Peyer's patch (tissue), 4 donors: ENCODE data around the gene NOP56. TPM values are rescaled to one million over a fixed set of nuclear protein-coding genes. Genes with fewer than 3 reads are reported as not detected.

ENCODE experiments used
- DNase-seq, 3 donors: peaks; one replicate each; pipeline ENCODE4 v3.0.0-alpha.2; 2017 to 2019
- H3K27ac ChIP-seq, 4 donors: fragments of 200-600 bp; sonication (generic); one replicate each; pipeline ENCODE4 v1.5.1; 2016 to 2019
- H3K27me3 ChIP-seq, 2 donors: fragments of 200-600 bp; sonication (generic); one replicate each; pipeline ENCODE4 v1.5.1; 2019
- H3K36me3 ChIP-seq, 3 donors: fragments of 200-600 bp; sonication (generic); one replicate each; pipeline ENCODE4 v1.5.1; 2016 to 2019
- H3K4me1 ChIP-seq, 4 donors: fragments of 200-600 bp; sonication (generic); one replicate each; pipeline ENCODE4 v1.5.1; 2016 to 2019
- H3K4me3 ChIP-seq, 4 donors: fragments of 200-600 bp; sonication (generic); 1 replicate in 3 of 4; 2 replicates in 1 of 4; pipeline ENCODE4 v1.5.1; 2016 to 2019; ENCODE audit warnings: mild to moderate bottlenecking in 1 of 4
- H3K9me3 ChIP-seq, 4 donors: fragments of 200-600 bp; sonication (generic); one replicate each; pipeline ENCODE4 v1.5.1; 2016 to 2019; ENCODE audit warnings: mild to moderate bottlenecking in 1 of 4
- CTCF ChIP-seq, 6 experiments: fragments of 450-650 bp in 4 of 6; fragments of 200-600 bp in 2 of 6; sonication (generic) in 1 of 6; IDR thresholded peaks; one replicate each; pipeline ENCODE4 v1.5.1; 2017 to 2019; ENCODE audit warnings: antibody characterized with exemption in 6 of 6, mild to moderate bottlenecking in 3 of 6, moderate library complexity in 1 of 6
- POLR2A ChIP-seq, 2 donors: fragments of 450-650 bp; IDR thresholded peaks; one replicate each; pipeline ENCODE4 v1.5.1; 2017; ENCODE audit warnings: antibody characterized with exemption in 2 of 2, mild to moderate bottlenecking in 2 of 2, moderate library complexity in 2 of 2
- total RNA-seq, 4 donors: library from RNA; depleted of rRNA; stranded (reverse); fragments of >200 nt; gene quantifications; one replicate each; pipeline ENCODE4 v1.1.0, GENCODE V29; 2016

The NOP56 gene
- total RNA-seq, 4 donors from 2014 or later = 53.8 to 289 (median 94.2) TPM

GRCh38 chr20:2690718-2691117, 38.3 kb downstream of the NOP56 start:
- H3K27me3 ChIP-seq = peaks cover 0 to 15% of the 10 kb centered on the region in 2 donors
- DNase-seq = no peak
- peaks cover 0 to 17% (median 3%) of the 10 kb centered on the region in 4 donors for H3K4me1 ChIP-seq
- no peak for TF ChIP-seq CTCF (IDR thresholded peaks at IDR 0.05)
- TF ChIP-seq POLR2A (IDR thresholded peaks at IDR 0.05) = no peak
- H3K4me3 ChIP-seq = no peak overlapping the region
- H3K9me3 ChIP-seq = no peaks in the 10 kb centered on the region
- no peaks in the 10 kb centered on the region for H3K36me3 ChIP-seq
- no peak overlapping the region for H3K27ac ChIP-seq

- Histone ChIP-seq H3K4me1 (peaks cover 0 to 17% (median 3%) of the 10 kb centered on the region in 4 donors), H3K9me3 (no peaks in the 10 kb centered on the region), H3K27ac (no peak overlapping the region), H3K4me3 (no peak overlapping the region), H3K27me3 (peaks cover 0 to 15% of the 10 kb centered on the region in 2 donors), H3K36me3 (no peaks in the 10 kb centered on the region)
- no peak for DNase-seq
- TF ChIP-seq CTCF (IDR thresholded peaks at IDR 0.05) = no peak
- TF ChIP-seq POLR2A (IDR thresholded peaks at IDR 0.05) = no peak
These were observed 38.7 kb downstream of the NOP56 start for GRCh38 chr20:2691127-2691526.

- no peaks in the 10 kb centered on the region for H3K36me3 ChIP-seq
- no peaks in the 10 kb centered on the region for H3K9me3 ChIP-seq
- peaks cover 0 to 15% of the 10 kb centered on the region in 2 donors for H3K27me3 ChIP-seq
- H3K4me3 ChIP-seq = peak overlapping the region in 2 of 4 donors; percentile 60 to 63
- peak overlapping the region; percentile 60 to 83 (median 70) for H3K27ac ChIP-seq
- H3K4me1 ChIP-seq = peaks cover 0 to 17% (median 3%) of the 10 kb centered on the region in 4 donors
- no peak for TF ChIP-seq POLR2A (IDR thresholded peaks at IDR 0.05)
- TF ChIP-seq CTCF (IDR thresholded peaks at IDR 0.05) = no peak
- DNase-seq = peak in 1 of 3 donors; percentile 36
These were observed 39.2 kb downstream of the NOP56 start for GRCh38 chr20:2691663-2692035.

- Histone ChIP-seq H3K9me3 (no peaks in the 10 kb centered on the region), H3K4me3 (peak within 1 kb of the TSS; percentile 42 to 65 (median 62)), H3K36me3 (no peaks in the 10 kb centered on the region), H3K27ac (peak within 1 kb of the TSS; percentile 60 to 83 (median 70)), H3K4me1 (peaks cover 0 to 17% (median 3%) of the 10 kb centered on the region in 4 donors), H3K27me3 (peaks cover 0 to 15% of the 10 kb centered on the region in 2 donors)
- TF ChIP-seq POLR2A (IDR thresholded peaks at IDR 0.05) = no peak
- TF ChIP-seq CTCF (IDR thresholded peaks at IDR 0.05) = no peak
- peak in 2 of 3 donors; percentile 53 to 59 for DNase-seq
These were observed 39.8 kb downstream of the NOP56 start, which contains the start of gene EBF4 for GRCh38 chr20:2692036-2692885. TSS of gene EBF4 (plus strand) at chr20:2692780. CDS start at chr20:2693646, 866 bp downstream.

- H3K9me3 ChIP-seq = no peaks in the 10 kb centered on the region
- peak overlapping the region in 2 of 4 donors; percentile 39 to 79 for H3K27ac ChIP-seq
- peaks cover 0 to 15% of the 10 kb centered on the region in 2 donors for H3K27me3 ChIP-seq
- peak in 1 of 3 donors; percentile 46 for DNase-seq
- no peaks in the 10 kb centered on the region for H3K36me3 ChIP-seq
- TF ChIP-seq POLR2A (IDR thresholded peaks at IDR 0.05) (no peak), CTCF (IDR thresholded peaks at IDR 0.05) (no peak)
- peak overlapping the region in 3 of 4 donors; percentile 54 to 65 (median 63) for H3K4me3 ChIP-seq
- peaks cover 0 to 17% (median 3%) of the 10 kb centered on the region in 4 donors for H3K4me1 ChIP-seq
These were observed 40.5 kb downstream of the NOP56 start for GRCh38 chr20:2692886-2693285.
